ENCODE results near the gene LHCGR. TPM values are rescaled to one million over a fixed set of nuclear protein-coding genes. Genes with fewer than 3 reads are reported as not detected.

LHCGR gene
- total and polyA plus RNA-seq, 12 donors: 0.19 to 1.7 (median 0.50) TPM; not detected in 6

DNA sequence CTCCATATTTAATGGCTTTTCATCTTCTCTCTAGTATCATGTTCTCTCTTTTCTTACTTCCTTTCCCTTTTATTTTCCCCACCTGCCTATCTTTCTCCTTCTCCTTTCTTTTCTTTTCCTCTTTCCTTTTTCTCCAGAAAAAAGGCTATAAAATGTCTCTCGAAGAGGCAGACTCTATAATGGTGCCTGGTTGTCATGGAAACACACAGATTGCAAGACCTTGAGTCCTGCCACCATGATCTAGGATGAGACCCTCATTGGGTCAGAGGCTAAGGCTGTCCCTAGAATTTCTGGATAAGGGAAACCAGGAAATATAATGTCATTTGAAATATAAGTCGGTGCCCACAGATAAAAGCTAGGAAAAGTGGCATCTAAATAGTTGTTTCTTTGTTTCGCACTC lies 36.5 kb upstream of the LHCGR start:
- DNase-seq (no peak), ATAC-seq (no peak)
- Histone ChIP-seq H3K9me3 (no peaks in the 10 kb centered on the region), H3K27me3 (no peaks in the 10 kb centered on the region), H3K4me1 (no peaks in the 10 kb centered on the region), H3K27ac (no peak overlapping the region), H3K36me3 (no peaks in the 10 kb centered on the region), H3K4me3 (no peak overlapping the region)
- TF ChIP-seq CTCF (IDR thresholded peaks at IDR 0.05): no peak
- intact Hi-C loops (cut with DNase I): no loop called here
- 78 to 80% methylated on average over 3 of the region's 3 CpGs for WGBS, 2 donors

- no peaks in the 10 kb centered on the region for H3K9me3 ChIP-seq
- no peaks in the 10 kb centered on the region for H3K36me3 ChIP-seq
- TF ChIP-seq CTCF (IDR thresholded peaks at IDR 0.05): no peak
- H3K27me3 ChIP-seq: no peaks in the 10 kb centered on the region
- no peaks in the 10 kb centered on the region for H3K4me1 ChIP-seq
- 76 to 79% methylated on average over 13 of the region's 13 CpGs for WGBS, 2 donors
- H3K4me3 ChIP-seq: no peak overlapping the region
- no peak for DNase-seq
- ATAC-seq: no peak
- intact Hi-C loops (cut with DNase I): no loop called here
- no peak overlapping the region for H3K27ac ChIP-seq
Measured at GRCh38 chr2:48790407-48791170, 35.1 kb upstream of the LHCGR start.

- ATAC-seq (no peak), DNase-seq (no peak)
- Histone ChIP-seq H3K27ac (no peak overlapping the region), H3K4me1 (no peaks in the 10 kb centered on the region), H3K27me3 (no peaks in the 10 kb centered on the region), H3K9me3 (no peaks in the 10 kb centered on the region), H3K36me3 (no peaks in the 10 kb centered on the region), H3K4me3 (no peak overlapping the region)
- WGBS, 2 donors: 83 to 88% methylated on average over 8 of the region's 8 CpGs
- intact Hi-C loops (cut with DNase I): no loop called here
- TF ChIP-seq CTCF (IDR thresholded peaks at IDR 0.05): no peak
Measured at GRCh38 chr2:48787580-48787979, 32.1 kb upstream of the LHCGR start.

DNA sequence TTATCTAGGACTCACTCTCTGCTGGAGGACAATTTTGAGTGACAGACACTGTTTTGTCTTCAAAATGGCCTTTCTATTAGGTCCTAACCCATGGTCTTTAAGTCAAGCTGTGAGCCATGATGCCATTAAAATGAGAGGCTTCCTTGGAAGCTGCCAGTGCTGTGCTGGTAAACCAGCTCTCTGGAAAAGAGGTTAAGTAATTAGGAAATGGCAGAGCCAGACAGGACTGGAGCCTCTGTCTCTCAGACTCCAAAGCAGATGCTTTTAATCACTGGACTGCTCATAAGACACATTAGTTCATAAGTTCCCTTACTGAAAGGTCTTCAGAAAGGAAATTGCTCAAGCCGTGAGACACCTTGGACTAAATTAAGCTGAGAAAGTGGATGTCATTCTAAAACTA lies 25.8 kb upstream of the LHCGR start:
- Histone ChIP-seq H3K4me1 (no peaks in the 10 kb centered on the region), H3K4me3 (no peak overlapping the region), H3K9me3 (no peaks in the 10 kb centered on the region), H3K36me3 (no peaks in the 10 kb centered on the region), H3K27ac (no peak overlapping the region), H3K27me3 (no peaks in the 10 kb centered on the region)
- 60 to 72% methylated on average over 1 of the region's 1 CpG for WGBS, 2 donors
- intact Hi-C loops (cut with DNase I): no loop called here
- ATAC-seq (no peak), DNase-seq (no peak)
- no peak for TF ChIP-seq CTCF (IDR thresholded peaks at IDR 0.05)

Data from heart right ventricle (tissue), 16 donors.